NCI-H460 (cell line): Measurements from ENCODE around the gene FOXL3. TPM values are rescaled to one million over a fixed set of nuclear protein-coding genes. Genes with fewer than 3 reads are reported as not detected.

Experiments
- DNase-seq: peaks from one replicate; pipeline ENCODE4 v3.0.0-alpha.2; 2016; ENCODE audit warnings: low read depth; ENCODE audit errors: extremely low read depth
- total RNA-seq: library from RNA; depleted of rRNA; stranded (reverse); fragments of >200 nt; shearing (Covaris generic); gene quantifications from 2 replicates; pipeline ENCODE4 v1.2.3, GENCODE V29; 2014

The FOXL3 gene
- total RNA-seq, 1 experiment from 2014 or later, result not detected

GRCh38 chr7:265998-266850 is 23.7 kb upstream of the FOXL3 start:
- DNase-seq, result no peak

- no peak for DNase-seq
Observed at GRCh38 chr7:266851-267840, 22.8 kb upstream of the FOXL3 start.

GRCh38 chr7:268991-269390 is 21.0 kb upstream of the FOXL3 start:
- no peak for DNase-seq

- no peak for DNase-seq
Observed at GRCh38 chr7:269721-270120, 20.2 kb upstream of the FOXL3 start.

GRCh38 chr7:270351-270983 is 19.5 kb upstream of the FOXL3 start:
- no peak for DNase-seq

GRCh38 chr7:271266-272107 is 18.5 kb upstream of the FOXL3 start:
- no peak for DNase-seq

GRCh38 chr7:272108-272615 is 17.8 kb upstream of the FOXL3 start:
- DNase-seq, result no peak

GRCh38 chr7:272631-273030 is 17.3 kb upstream of the FOXL3 start:
- DNase-seq, result no peak

- no peak for DNase-seq
Observed at GRCh38 chr7:273327-273726, 16.6 kb upstream of the FOXL3 start.

- DNase-seq, result no peak
Observed at GRCh38 chr7:274266-274665, 15.7 kb upstream of the FOXL3 start.

GRCh38 chr7:276230-276835 is 13.6 kb upstream of the FOXL3 start:
- DNase-seq, result no peak

- no peak for DNase-seq
Observed at GRCh38 chr7:277228-277627, 12.7 kb upstream of the FOXL3 start.

- no peak for DNase-seq
Observed at GRCh38 chr7:278081-278480, 11.9 kb upstream of the FOXL3 start.

GRCh38 chr7:279821-280220 is 10.1 kb upstream of the FOXL3 start:
- DNase-seq, result no peak

- DNase-seq, result no peak
Observed at GRCh38 chr7:280461-280860, 9.5 kb upstream of the FOXL3 start.

- DNase-seq, result no peak
Observed at GRCh38 chr7:281637-282036, 8.3 kb upstream of the FOXL3 start.

GRCh38 chr7:282621-283020 is 7.3 kb upstream of the FOXL3 start:
- DNase-seq, result no peak

- no peak for DNase-seq
Observed at GRCh38 chr7:284762-285722, 4.9 kb upstream of the FOXL3 start.
